MM.1S (cell line): Measurements from ENCODE around the gene AKAP13.

Experiments
- CTCF ChIP-seq: fragments of 300-600 bp; sonication (generic); IDR thresholded peaks from 2 replicates; pipeline ENCODE4 v1.5.1; 2016; ENCODE audit warnings: antibody characterized with exemption, low read length, mixed read lengths
- EZH2 ChIP-seq: fragments of 300-600 bp; sonication (generic); optimal IDR thresholded peaks from 2 replicates; pipeline ENCODE3; 2017; ENCODE audit warnings: low read depth, mild to moderate bottlenecking, antibody characterized with exemption, low read length, mixed read lengths

DNA sequence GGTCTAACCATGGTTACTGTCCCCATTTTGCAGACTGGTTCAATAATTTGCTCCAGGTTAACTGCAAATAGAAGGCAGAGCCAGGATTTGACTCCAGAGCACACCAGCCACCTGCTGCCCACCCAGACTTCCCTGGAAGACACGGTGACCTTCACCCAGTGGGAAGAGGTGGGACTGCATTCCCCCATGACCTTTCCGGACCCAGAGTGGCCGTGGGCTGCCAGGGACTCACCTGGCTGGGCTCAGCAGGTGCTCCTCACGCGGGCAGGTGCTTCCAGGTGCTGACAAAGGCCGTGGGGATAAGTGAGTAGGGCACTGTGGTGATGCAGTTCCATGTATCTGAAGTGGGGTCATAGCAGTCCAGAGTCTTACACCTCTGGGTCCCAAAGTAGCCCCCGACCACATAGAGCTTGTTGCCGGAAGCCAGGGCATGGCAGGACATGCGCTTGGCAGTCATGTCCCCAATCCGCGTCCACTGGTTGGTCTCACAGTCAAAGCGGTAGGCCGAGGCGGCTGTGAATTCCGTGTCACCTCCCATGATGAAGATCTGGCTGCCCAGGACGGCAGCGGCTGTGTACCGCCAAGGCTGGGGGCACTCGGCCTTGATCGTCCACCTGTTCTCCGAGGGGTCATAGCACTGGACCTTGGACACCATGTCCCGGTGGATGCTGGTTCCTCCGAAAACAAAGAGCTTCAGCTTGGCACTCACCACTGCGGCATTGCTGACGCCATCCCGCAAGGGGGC lies 387.6 kb downstream of the AKAP13 start:
- TF ChIP-seq CTCF = no peak
- TF ChIP-seq EZH2 = no peak
